Activated naive CD4-positive, alpha-beta T cell (primary cell): ENCODE measurements around the gene TCFL5.

Experiments used
- DNase-seq, 4 experiments: peaks; one replicate each; lab custom pipeline; 2025; lab: John Stamatoyannopoulos, UW

The TCFL5 gene

GRCh38 chr20:62861726-62862336 lies at the start of gene TCFL5:
TSS of gene TCFL5 (minus strand) at chr20:62861822. CDS start at chr20:62861670, 152 bp downstream.
- peak; percentile 95 to 98 (median 97) for DNase-seq

DNA sequence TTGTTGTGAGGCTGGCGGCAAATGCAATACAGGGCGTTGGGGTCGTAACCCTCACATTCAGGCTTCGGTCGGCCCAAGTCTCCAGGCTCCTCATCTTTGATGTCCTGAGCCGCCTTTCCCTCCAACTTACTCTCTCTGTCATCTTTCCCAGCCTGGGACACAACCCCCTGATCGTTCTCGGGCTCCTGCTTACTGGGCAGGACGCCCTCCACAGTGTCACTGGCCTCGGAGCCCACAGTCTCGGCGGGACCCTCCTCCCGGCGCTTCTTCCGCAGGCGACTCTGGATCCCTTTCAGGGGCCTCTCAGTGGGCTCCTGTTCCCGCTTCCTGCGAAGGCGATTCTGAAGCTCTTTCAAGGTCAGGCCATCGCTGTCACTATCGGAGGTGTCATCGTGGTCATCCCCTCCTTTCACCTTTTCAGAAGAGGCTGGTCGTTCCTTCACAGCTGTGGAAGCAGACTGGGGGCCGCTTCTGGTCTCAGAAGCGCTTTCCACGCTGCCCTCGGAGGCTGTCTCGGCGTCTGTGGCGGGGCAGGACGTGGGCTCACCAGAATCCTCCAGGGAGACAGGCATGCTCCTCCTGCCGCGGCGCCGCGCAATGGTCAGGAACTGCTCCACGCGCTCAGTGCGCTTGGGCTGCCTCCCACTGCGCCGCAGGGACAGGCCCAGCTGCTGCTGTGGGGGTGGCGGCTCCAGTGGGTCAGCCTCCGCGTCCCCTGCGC lies 49.3 kb upstream of the TCFL5 start:
- no peak for DNase-seq

DNA sequence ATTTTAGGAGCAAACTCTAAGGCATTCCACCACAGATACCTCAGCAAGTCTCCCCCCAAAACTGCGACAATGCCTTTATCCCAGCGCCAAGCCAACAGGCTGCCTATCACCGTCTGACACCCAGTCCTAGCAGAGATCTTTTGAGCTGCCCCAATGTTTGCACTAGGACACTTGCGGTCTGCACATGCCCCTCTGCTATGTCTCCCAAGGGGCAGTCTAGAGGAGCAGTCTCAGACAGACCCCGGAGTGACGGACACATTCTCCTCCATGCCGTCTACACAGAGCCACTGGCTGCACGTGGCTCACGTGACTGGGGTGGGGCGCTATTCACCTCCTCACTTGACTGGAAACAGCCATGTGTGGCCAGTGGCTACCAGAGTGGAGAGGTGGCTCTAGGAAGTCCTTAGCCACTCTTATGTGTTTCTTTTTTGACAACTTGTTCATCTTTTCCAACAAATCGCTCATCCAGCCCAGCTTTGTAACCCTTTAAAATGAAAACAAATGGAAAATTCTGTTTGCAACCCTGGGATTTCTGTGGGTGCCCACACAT lies 48.7 kb upstream of the TCFL5 start:
- no peak for DNase-seq

GRCh38 chr20:62908971-62909791 lies 47.6 kb upstream of the TCFL5 start:
- DNase-seq = no peak

DNA sequence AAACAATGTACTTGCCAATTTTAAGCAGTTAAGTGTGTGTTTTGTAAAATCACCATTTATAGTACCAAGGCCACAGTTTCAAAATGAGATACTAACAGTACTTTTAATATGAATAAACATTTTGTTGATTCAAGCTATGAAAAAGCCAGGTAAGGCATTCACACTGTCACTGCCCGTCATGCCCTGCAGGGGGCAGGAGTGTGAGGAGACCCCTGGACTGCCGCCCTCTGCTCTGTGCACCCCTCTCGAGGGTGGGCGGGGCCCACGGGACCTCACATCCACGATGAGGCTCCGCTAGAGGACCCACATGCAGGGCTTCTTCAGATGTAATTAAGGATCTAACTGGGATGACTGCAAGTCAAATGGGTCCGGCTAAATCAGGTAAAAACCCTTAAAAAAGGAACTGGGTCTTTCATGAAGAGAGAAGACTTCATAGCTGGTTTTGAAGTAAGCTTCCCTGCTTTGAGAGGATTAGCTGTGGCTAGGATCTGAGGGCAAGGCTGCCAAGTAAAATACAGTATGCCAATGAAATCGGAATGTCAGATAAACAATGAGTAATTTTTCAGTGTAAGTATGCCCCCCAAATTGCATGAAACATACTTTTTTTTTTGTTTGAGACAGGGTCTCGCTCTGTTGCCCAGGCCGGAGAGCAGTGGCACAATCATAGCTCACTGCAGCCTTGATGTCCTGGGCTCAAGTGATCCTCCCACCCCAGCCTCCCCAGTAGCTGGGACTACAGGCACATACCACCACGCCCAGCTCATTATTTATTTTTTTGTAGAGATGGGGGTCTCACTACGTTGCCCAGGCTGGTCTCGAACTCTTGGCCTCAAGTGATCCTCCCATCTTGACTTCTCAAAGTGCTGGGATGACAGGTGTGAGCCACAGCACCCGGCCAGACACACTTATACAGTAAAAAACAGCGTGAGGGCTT lies 46.0 kb upstream of the TCFL5 start:
- DNase-seq = peak in 1 of 4 experiments; percentile 12

GRCh38 chr20:62906647-62907375 lies 45.2 kb upstream of the TCFL5 start:
- no peak for DNase-seq

DNA sequence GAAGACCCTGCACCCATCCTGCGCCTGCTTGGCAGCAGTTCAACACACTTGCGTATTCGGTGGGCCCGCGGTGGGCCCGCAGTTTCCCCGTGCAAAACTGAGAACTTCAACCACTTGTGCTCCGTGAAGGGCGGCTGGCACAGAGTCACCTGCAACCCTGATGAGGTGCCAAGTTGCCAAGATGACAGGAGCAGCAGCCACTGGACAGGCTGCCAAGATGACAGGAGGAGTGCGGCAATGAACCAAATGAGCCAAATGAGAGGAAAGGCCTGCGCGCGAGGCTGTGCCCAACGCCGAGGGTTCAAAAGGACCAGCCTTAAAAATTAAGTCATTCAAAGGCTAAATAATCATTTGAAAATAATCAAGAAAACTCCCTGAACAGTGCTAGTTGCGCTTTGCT lies 44.6 kb upstream of the TCFL5 start:
- no peak for DNase-seq

DNA sequence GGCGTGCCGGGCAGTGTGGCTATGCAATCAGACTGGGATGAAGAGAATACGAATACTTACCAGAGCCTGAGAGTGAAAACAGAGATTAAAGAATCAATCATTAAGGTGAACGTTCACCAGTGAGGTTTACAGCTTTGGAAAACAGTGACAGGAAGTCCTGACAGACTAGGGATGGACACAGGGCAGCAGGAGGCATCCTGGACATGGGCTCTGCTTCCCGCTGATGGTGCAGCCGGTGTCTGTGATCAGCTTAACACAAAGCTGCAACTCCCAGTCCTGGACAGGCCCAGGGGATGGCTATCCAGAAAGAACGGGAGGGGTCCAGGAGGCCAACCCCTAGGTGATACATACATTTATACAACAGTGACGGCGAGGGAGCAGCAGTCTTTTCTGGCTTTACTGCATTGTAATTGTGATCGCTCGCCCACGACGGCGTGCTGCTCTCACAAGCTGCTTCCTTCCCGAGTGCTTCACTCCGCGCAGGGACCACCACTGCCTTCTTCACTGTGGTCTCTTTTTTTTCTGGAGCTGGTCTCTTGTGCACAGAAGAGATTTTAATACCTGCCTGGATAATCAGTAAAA lies 44.0 kb upstream of the TCFL5 start:
- no peak for DNase-seq

DNA sequence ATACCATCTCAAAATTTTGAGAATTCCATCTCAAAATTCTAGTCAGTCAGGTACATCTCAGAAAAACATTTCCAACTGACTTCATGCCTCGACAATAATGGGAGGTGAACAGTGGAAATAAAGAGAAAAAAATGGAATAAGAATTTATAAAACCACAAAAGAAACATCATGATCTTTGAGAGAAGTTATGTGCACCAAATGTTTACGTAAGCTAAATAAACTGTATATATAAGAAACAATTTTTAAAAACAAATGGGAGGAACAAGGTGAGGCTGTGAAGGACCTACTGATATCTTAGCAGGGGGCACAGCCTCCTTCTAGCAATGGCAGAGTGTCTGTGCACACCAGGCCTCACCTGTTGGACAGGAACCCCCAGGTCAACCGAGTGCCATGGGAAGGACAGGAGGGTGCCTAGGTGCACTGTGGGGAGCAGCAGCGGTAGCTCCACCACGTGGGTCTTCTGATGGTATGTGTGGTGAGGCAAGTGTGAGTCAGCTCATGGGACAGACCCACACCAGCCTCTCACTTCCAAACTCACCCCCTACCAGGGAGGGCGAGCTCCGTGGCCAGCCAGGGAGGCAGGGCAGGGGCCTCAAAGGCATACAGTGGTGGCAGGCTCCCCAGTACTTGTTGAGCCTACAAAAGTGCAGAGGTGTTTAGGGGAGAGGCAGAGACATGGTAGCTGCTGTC lies 41.4 kb upstream of the TCFL5 start:
- no peak for DNase-seq

DNA sequence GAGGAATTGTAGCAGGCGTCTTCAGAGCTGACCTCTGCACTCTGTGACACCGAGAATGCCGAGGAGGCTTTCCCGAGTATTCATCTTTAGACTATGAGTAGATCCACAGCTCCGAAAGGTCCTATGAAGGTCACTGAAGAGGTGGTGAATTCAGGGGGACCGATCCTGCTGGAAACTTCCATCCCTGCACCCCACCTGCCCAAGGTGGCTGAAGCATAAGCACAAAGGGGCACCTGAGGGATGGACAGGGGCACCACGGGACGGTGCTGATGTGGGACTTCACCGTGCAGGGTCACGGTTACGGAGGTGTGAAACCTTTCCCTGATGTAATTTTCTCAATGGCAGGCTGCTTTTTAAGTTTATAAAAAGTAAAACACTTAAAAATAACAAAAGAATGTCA lies 40.3 kb upstream of the TCFL5 start:
- no peak for DNase-seq

DNA sequence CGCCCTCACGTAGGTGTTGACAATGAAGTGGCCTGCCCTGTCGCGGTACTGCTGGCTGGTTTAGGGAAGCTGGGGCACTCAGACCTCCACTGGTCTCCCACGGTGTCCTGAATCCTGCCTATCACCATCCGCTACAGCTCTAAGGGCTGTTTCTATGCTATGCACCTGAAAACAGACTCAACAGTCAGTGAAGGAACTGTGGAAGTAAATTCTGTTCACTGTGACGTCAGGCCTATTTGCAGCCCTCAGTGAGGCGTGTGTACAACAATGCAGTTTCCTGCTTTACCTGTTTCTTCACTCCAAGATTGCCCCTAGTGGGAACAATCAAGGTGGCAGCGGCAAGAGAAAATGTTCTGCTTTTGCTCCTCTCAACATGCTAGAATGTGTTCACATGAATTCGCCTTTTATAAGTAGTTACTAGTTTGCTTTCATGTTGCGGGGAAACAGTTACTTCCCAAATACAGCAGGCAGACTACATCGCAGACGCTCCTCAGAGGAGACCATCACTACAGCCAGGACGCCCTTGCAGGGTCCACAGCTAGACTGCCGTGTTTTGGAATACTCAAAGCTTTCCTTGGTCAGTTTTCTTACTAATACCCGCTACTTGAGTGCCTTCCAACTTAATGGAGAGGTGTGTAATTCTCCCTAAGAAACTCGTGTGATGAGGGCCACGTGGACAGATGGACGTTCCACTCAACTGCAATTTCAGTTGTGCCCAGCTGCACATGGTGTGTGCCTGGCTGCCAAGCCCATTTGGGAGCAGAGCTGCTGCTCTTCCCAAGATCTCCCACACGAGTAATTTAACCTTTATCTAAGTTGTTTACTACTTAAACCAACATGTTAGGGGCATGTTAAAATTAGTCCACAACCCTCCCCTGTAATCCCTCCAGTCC lies 39.3 kb upstream of the TCFL5 start:
- no peak for DNase-seq

DNA sequence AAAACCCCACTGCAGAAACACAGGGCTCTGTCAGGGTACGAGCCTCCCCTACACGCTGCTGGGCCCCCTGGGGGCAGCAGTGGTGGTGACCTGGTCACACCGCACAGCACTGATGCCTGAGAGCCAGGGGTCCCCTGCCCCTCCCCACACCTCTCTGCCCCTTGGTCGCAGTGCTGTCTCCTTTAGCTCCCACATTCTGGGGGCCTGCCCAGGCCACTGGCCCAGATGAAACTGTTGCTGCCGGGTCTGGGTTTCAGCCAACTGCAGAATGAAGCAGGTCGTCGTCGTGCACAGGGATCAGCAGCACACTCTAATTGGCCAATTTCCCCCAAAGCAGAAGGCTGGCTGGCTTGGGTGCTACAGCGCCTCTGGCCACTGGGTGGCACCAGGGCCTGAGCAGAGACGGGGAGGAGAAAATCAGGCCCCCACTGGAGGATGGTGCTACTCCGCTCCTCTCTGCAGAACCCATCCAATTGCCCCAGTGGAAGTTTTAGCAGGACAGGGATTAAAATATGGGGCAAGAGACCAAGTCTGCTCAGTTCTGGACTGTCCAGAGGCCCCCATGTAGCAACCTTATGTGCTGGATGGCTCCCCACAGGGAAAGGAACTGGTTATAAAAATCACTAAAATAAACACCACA lies 38.5 kb upstream of the TCFL5 start:
- peak; percentile 28 to 70 (median 49) for DNase-seq

GRCh38 chr20:62899633-62900051 lies 38.0 kb upstream of the TCFL5 start:
- DNase-seq = no peak

DNA sequence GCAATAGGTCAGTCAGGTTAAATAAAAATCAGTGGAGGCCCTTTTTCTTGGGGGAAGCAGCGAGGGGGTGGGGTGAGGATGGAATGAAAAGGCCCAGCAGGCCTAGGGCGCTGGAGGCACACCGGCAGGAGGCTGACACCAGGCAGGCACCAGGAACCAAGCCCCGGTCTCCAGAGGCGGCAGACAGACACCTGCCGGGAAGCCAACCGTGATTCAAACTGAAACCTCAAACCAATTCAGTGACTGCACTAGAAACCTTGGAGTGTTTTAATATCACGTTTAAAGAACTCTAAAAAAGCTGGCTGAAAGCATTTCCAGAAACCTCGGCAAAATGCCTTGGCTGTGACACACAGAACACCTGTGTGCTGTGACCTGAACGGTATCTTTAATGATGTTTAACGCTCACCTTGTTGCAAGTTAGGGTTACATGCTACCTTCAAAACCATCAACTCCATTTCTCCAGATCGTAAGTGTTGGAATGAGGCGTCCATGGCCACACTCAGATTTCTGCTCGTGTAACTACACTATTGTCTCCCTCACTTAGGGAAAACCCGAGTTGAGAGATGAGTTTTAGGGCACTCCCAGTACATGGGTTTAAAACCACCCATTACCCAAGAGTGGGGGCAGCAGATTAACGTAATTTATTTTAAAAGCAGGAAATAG lies 37.5 kb upstream of the TCFL5 start:
- DNase-seq = no peak

GRCh38 chr20:62898093-62898964 lies 36.7 kb upstream of the TCFL5 start:
- DNase-seq = no peak

GRCh38 chr20:62897666-62898065 lies 36.0 kb upstream of the TCFL5 start:
- DNase-seq = no peak

DNA sequence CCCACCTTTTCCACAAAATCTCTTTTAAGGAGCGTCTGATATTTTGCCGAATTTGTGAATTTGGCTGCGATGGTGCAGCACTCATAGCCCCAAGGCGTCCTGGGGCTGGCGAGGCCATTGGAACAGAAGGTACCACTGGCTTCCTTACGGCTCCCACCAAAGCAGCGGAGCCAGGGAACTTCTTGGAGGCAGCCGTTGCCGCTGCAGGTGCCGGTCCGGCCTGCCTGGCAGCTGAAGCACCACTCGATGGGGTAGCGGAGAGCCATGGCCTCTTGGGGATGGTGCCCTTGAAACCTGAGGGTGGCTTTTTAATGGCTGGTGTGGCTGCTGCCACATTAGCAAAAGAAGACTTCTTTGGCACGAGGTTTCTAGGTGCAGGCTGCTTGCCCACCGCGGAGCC lies 34.9 kb upstream of the TCFL5 start:
- DNase-seq = no peak
